Thyroid gland (tissue), 4 donors: ENCODE results near the gene OOSP2.

Experiments used
- CTCF ChIP-seq, 6 experiments: fragments of 200-600 bp in 3 of 6; fragments of 450-650 bp in 3 of 6; sonication (generic) in 3 of 6; IDR thresholded peaks; one replicate each; pipeline ENCODE4 v1.5.1; 2016 to 2019; ENCODE audit warnings: antibody characterized with exemption in 6 of 6, mild to moderate bottlenecking in 2 of 6, inconsistent platforms in 1 of 6, moderate library complexity in 1 of 6
- POLR2A ChIP-seq, 2 donors: fragments of 450-650 bp; IDR thresholded peaks; one replicate each; pipeline ENCODE4 v1.6.1; 2017; ENCODE audit warnings: antibody characterized with exemption in 2 of 2, mild to moderate bottlenecking in 2 of 2, moderate library complexity in 1 of 2

GRCh38 chr11:59997800-59998199 lies 42.4 kb upstream of the OOSP2 start:
- TF ChIP-seq CTCF (IDR thresholded peaks at IDR 0.05) = no peak
- no peak for TF ChIP-seq POLR2A (IDR thresholded peaks at IDR 0.05)
